ENCODE measurements around the gene SH2D7. TPM values are rescaled to one million over a fixed set of nuclear protein-coding genes. Genes with fewer than 3 reads are reported as not detected.

Gene SH2D7
- total and polyA plus RNA-seq, 2 experiments from 2014 or later: 0.31 TPM; not detected in 1

- Histone ChIP-seq H3K9me2 (ENCODE audit: insufficient read depth) (no peaks in the 10 kb centered on the region), H2AFZ (no peak overlapping the region), H3F3A (replicated peaks; ENCODE audit: low read depth) (no peaks in the 10 kb centered on the region), H3K27me3 (ENCODE audit: insufficient read depth) (no peaks in the 10 kb centered on the region), H3K4me1 (ENCODE audit: insufficient read depth) (peaks cover 39% of the 10 kb centered on the region), H3K79me2 (replicated peaks; ENCODE audit: insufficient read depth) (peaks cover 19% of the 10 kb centered on the region), H3K36me3 (ENCODE audit: insufficient read depth) (no peaks in the 10 kb centered on the region), H4K20me1 (replicated peaks; ENCODE audit: insufficient read depth) (no peaks in the 10 kb centered on the region), H3K27ac (ENCODE audit: low read depth) (0 out of 2 replicates have a peak overlapping the region, but pooled peaks have one; percentile 6), H3K4me2 (no peak overlapping the region), H3K4me3 (no peak overlapping the region)
- peaks cover 4% of the 10 kb centered on the region for H3K27me3 Mint-ChIP-seq (ENCODE audit: insufficient read depth, low read depth, poor library complexity)
- no peak overlapping the region for H3K4me3 Mint-ChIP-seq
- ATAC-seq: no peak
- no peak overlapping the region for H3K27ac Mint-ChIP-seq
- TF ChIP-seq CTCF (conservative IDR thresholded peaks at IDR 0.05; ENCODE audit: low read depth in 2 of 2) (no peak), CREB1 (CRISPR knock-in tag; IDR thresholded peaks at IDR 0.05; ENCODE audit: low read depth) (no peak), JUNB (IDR thresholded peaks at IDR 0.05; ENCODE audit: unreplicated experiment) (no peak), EZH2 (IDR thresholded peaks at IDR 0.05; ENCODE audit: low read depth, unreplicated experiment) (no peak), ZNF462 (CRISPR knock-in tag; IDR thresholded peaks at IDR 0.05) (no peak), POLR2AphosphoS5 (IDR thresholded peaks at IDR 0.05; ENCODE audit: low read depth) (no peak), EZH2phosphoT487 (IDR thresholded peaks at IDR 0.05; ENCODE audit: unreplicated experiment) (no peak), ZNF114 (CRISPR knock-in tag; IDR thresholded peaks at IDR 0.05) (no peak), STAT1 (IDR thresholded peaks at IDR 0.05; ENCODE audit: unreplicated experiment) (no peak), REST (IDR thresholded peaks at IDR 0.05; ENCODE audit: unreplicated experiment) (no peak), ZNF331 (CRISPR knock-in tag; IDR thresholded peaks at IDR 0.05; ENCODE audit: low read depth) (no peak), NANOG (IDR thresholded peaks at IDR 0.05; ENCODE audit: borderline replicate concordance) (no peak), ETS1 (IDR thresholded peaks at IDR 0.05) (no peak)
- H3K36me3 Mint-ChIP-seq (ENCODE audit: low read depth): no peaks in the 10 kb centered on the region
- no peak for DNase-seq (ENCODE audit: low spot score)
- no peaks in the 10 kb centered on the region for H3K9me3 Mint-ChIP-seq
- H3K4me1 Mint-ChIP-seq: peaks cover 28% of the 10 kb centered on the region
Observed at GRCh38 chr15:78052545-78052944, 39.8 kb upstream of the SH2D7 start.
